ENCODE measurements around the gene SLC47A1.
"Not testable (repeated sequence)": the region's sequence is repeated elsewhere in the genome, so short reads cannot be mapped to it uniquely, and the experiment has no call there.

Gene SLC47A1, protein sequence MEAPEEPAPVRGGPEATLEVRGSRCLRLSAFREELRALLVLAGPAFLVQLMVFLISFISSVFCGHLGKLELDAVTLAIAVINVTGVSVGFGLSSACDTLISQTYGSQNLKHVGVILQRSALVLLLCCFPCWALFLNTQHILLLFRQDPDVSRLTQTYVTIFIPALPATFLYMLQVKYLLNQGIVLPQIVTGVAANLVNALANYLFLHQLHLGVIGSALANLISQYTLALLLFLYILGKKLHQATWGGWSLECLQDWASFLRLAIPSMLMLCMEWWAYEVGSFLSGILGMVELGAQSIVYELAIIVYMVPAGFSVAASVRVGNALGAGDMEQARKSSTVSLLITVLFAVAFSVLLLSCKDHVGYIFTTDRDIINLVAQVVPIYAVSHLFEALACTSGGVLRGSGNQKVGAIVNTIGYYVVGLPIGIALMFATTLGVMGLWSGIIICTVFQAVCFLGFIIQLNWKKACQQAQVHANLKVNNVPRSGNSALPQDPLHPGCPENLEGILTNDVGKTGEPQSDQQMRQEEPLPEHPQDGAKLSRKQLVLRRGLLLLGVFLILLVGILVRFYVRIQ

DNA sequence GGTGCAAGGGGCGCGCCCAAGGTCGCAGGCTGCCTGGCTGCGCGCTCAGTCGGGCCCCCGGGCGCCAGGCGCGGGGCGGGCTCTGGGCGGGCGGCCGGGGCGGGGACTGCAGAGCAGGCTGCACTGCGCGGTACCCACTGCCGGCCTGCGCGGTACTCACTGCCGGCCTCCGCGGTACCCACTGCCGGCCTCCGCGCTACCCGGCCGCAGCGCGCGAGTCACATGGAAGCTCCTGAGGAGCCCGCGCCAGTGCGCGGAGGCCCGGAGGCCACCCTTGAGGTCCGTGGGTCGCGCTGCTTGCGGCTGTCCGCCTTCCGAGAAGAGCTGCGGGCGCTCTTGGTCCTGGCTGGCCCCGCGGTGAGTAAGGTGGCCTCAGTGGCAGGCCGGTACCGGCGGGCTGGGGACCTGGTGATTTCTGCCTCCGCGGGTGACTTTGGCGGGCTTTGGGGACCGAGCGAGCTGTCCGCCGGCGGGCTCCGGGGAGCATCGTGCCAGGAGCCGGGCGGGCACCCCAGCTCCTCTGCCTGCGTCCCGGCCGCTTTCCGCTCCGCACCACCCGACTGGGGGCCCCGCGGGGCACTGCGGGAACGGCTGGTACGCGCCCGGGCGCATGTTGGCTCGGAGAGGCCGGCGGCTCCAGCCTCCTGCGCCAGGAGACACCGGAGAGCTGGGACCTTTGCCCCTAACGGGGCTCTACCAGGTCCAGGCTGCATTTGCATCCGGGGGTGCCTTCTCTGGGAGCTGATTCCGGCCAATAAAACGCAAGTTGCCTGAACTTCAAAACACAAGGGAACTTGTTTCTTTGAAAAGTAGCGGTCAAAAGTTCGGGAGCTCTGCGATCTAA is at the start of gene SLC47A1:
TSS of gene SLC47A1 (plus strand) at position 137 of the 844 bp plus-strand sequence. CDS start at position 223, 86 bp downstream.
- peak in 4 of 10 donors; percentile 32 to 84 (median 59) for DNase-seq
- intact Hi-C loops (cut with DNase I) = no loop called here

DNA sequence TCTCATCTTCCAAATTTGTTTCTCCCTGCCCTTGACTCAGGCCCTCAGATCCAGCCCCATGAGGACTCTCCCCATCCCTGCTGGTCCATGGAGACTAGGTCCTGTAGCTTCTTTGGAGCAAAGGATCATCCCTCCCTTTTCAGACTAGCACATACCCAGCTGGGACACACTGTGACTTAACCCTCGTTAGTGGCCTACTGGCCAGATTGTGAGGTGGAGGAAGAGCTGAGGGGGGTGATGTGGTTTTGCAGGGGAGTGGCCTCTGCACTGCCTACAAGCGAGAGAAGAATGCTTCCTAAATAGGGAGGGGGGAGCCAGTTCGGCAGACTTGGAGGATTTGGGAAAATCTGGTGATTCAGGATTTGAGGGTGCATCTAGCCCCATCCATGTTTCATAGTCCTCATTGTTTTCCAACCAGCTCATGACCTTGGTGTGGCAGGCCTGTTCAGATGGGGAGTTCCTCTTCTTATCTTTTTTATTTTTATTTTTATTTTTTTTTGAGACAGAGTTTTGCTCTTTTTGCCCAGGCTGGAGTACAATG is 47.8 kb upstream of the SLC47A1 start:
- no peak for DNase-seq
- intact Hi-C loops (cut with DNase I) = no loop called here

DNA sequence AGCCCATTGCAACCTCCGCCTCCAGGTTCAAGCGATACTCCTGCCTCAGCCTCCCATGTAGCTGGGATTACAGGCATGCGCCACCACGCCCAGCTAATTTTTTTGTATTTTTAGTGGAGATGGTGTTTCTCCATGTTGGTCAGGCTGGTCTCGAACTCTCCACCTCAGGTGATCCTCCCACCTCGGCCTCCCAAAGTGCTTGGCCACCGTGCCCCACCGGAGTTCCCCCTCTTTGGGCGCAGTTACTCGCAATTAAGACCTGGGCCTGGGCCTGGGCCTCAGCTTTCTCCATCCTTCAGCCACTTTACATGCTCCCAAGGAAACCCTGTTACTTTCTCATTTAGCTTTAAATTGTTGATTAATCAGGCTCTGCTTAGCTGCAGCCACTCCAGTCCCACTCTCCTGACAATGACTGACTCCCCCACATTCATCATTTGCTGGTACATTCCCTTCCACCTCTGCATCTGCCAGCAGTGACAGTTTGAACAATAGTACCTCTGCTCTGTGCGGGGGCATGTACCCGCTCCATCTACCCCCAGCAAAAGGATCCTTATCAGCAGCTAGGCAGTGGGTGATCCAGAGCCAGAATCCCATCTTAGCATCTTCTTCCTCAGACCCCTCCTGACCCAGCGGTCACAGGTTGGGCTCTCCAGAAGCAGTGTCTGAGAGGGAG is 47.2 kb upstream of the SLC47A1 start:
- intact Hi-C loops (cut with DNase I) = no loop called here
- DNase-seq = no peak

DNA sequence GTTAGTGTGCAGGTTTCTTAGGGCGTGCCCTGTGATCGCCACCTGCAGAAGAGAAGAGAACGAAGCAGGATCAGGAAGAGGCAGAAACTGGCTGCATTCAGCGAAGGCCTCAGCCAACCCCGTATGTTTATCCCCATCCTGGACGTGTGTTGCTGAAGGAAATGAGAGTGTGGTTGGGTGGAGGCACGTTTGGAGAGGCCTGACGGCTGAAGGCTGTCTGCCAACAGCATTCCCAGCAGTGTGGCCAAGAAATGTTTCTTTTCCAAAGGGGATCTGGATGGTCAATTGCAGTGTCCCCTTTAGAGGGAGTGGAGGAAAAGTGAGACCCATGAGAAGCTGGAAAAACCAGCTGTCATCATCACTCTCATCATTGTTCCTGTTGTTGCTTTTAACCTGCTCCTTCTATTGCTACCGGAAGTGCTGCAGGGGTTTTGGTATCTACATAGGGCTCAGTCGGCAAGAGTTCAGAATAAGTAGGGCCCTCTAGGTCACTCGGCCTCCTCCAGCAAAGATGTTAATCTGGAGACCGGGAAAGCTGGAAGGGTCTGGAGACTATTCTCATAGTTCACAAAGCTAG is 46.5 kb upstream of the SLC47A1 start:
- intact Hi-C loops (cut with DNase I) = no loop called here
- no peak for DNase-seq

DNA sequence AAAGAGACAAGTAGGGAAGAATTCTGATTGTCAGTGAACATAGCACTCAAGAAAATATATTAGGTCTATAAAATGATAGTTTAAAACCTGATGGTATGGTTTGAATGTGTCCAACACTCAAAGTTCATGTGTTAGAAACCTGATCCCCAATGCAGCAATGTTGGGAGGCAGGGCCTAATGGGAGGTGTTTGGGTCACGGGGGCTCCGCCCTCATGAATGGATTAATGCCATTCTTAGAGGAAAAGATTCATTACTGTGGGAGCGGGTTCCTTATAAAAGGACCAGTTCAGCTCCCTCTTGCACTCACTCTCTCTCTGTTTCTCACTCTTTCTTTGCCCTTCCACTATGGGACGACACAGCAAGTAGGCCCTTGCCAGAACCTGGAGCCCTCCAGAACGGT is 41.5 kb upstream of the SLC47A1 start:
- DNase-seq = no peak
- intact Hi-C loops (cut with DNase I) = no loop called here

DNA sequence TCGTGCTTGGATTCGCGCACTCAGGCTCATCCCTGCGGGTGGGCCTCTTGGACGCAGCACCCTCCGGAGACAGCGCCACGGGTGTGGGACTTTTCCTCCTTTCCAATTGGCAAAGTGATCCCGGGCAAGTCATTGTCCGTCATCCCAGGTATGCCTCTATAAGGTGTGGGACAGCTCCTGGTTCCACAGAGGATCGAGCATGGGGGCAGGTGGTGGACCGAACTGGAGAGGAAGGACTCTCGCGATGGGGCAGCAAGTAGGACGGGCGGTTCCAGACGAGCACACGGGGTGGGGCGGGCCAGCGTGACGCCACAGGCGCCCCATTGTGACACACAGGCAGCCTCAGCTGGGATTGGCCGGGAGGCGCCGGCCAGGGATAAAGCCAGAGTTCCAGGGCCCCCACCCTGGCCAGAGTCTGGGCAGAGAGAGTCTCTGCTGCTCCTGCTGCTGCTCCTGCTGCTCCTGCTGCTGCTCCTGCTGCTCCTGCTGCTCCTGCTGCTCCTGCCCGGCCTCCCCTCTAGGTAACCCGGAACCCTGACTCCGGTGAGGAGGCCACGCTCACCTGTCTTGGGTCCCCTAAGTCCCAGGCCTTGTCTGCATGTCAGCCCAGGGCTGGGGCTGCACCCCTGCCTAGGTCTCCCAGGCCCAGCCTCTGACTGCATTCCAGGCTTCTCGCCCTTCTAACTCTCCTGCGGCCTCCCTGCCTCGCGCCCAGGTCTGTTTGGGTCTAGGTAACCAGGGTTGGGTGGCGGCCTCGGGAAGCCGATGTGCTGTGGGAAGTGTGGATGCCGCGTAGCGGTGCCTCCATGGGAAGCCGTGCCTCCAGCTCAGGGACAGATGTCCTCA is 38.5 kb upstream of the SLC47A1 start:
- intact Hi-C loops (cut with DNase I) = no loop called here

DNA sequence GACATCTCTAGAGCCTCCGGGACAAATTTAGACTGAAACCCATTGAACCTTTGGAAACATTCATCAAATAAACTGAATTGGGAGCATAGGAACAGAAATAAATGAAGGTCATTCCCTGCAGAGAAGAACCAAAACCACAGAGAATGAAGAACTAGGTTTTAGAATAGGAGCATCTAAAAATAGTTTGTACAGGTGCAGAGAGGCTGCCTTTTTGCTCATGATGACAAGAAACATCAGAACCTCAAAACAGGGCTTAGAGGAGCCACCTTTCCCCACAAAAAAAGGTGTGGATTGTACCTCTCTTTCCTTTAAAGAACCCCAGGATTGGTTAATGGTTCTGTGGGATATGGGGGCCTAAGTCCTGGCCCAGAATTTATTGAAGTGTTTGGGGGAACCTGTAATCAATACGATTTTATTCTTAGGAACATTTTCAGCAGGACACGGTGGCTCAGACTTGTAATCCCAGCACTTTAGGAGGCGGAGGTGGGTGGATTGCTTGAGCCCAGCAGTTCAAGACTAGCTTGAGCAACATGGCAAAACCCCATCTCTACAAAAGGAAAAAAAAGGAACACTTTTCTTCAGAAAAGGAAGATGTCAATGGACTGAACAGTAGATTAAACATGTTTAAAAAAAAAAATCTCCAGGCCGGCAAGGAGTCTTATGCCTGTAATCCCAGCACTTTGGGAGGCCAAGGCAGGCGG is 37.7 kb upstream of the SLC47A1 start:
- intact Hi-C loops (cut with DNase I) = no loop called here
- DNase-seq = no peak

More for the DNA sequence above, 38.5 kb upstream of the SLC47A1 start:
- no peak for DNase-seq

DNA sequence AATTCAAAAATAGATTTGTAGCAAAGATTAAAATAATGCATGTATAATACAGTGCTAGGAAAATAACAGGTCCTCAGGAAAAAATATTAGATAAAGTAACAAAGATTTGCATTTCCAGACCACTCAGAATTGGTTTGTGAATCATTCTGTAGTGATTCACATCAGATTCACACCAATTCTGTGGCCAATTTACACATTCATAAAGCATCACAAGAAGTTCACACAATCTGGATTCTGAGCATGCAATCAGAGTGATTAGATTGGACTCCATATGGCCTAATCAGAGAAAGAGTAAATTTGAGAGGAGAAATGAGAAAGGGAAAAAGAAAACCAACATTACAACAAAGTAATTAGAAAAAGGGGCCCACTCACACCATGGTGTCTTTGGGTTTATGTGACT is 36.0 kb upstream of the SLC47A1 start:
- intact Hi-C loops (cut with DNase I) = no loop called here
- no peak for DNase-seq

DNA sequence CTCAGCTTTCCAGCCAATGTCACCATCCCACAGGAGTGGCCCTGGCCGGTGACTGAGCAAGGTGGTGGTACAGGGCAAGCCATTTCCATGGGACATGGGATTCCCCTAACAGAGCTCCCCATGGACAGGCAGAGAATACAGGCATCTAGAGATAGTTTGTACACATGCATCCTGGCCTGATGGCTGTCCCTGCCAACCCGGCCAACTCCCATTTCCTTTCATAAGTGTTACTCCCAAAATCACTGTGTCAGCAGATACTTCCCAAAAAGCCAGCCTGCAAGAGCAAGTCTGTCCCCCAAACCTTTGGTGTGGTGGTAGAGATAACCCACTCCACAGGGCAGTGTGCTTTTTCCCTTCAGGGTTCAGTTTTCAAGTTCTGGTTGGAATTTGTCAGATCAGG is 32.4 kb upstream of the SLC47A1 start:
- no peak for DNase-seq
- intact Hi-C loops (cut with DNase I) = no loop called here

DNA sequence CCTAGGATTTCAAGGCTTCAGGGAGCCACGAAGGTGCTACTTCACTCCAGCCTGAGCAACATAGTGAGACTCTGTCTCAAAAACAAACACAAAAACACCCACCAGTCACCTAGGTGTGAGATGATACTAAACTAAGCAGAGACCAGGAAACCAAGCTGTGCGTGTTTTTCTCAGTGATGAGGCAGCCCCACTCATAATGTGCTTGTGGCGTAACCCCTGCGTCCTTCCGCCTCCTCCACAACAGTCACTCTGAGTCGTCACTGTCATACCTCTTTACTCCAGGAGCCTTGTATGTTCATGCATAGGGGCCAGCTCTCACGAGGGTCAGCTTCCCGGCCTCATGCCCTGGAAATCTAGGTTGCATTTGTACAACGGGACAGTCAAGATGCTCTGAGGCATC is 31.1 kb upstream of the SLC47A1 start:
- intact Hi-C loops (cut with DNase I) = no loop called here

DNA sequence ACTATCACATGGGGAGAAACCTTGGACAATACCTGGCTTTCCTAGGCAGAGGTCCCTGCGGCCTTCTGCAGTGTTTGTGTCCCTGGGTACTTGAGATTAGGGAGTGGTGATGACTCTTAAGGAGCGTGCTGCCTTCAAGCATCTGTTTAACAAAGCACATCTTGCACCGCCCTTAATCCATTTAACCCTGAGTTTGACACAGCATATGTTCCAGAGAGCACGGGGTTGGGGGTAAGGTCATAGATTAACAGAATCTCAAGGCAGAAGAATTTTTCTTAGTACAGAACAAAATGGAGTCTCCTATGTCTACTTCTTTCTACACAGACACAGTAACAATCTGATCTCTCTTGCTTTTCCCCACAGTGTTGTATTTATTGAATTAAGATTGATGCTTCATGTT is 28.1 kb upstream of the SLC47A1 start:
- intact Hi-C loops (cut with DNase I) = loop anchor here (5.0 kb wide), 2 partner anchors 58 to 143 kb away; partner anchors contain the start of gene B9D1

More for the DNA sequence above, 31.1 kb upstream of the SLC47A1 start:
- no peak for DNase-seq

DNA sequence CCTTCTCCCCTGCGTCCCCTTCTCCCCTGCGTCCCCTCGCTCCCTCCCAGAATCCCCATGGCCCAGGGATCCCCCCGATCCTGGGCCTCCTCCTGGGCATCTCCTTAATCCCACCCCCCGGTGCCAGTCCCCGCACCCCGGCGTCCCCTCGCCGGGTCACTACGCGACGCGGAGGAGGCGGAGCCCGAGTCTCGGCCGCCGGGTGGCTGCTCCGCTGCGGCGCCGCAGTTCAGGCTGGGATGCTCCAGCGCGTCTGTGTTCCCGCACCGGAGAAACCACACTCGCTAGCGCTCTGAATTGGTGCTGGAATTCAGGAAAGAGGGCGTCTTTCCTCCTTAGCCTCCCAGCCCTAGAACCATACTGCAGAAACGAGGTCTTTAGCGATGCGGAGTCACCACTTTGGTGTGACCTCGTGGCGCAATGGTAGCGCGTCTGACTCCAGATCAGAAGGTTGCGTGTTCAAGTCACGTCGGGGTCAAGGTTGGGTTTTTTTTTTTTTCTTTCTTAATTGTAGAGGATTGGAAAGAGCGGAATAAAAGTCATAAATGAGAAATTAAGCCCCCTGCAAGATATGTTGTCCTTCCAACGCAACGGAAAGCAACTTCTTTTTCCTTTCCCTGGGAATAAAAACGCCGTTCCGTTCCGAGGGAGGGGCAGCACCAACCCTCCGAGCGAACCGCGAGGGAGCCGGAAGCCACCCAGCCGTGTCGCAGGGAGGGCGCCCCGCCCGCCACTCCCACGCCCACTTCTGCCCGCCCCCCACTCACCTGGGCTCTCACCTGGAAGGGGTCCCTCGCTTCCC is 25.7 kb upstream of the SLC47A1 start:
- intact Hi-C loops (cut with DNase I) = loop anchor here (5.0 kb wide), 2 partner anchors 61 to 146 kb away; partner anchors contain the start of gene B9D1
- peak; percentile 83 to 98 (median 92) for DNase-seq

More for the DNA sequence above, 28.1 kb upstream of the SLC47A1 start:
- not testable (repeated sequence) for DNase-seq

DNA sequence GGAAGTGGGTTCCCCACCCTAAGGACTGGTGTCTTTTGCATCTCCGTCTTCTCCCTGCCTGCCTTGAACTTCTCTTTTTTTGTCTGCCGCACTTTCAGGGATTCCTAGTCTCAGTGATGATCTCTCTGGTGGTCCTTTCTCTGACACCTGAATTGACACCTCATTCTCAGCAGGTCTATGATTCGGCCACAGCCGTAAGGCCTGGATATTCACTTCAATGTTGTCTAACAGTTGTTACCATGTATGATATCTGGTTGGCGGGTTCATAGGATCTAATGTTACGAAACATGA is 25.1 kb upstream of the SLC47A1 start:
- DNase-seq = peak in 1 of 10 donors; percentile 3
- intact Hi-C loops (cut with DNase I) = loop anchor here (5.0 kb wide), 2 partner anchors 61 to 146 kb away; partner anchors contain the start of gene B9D1

DNA sequence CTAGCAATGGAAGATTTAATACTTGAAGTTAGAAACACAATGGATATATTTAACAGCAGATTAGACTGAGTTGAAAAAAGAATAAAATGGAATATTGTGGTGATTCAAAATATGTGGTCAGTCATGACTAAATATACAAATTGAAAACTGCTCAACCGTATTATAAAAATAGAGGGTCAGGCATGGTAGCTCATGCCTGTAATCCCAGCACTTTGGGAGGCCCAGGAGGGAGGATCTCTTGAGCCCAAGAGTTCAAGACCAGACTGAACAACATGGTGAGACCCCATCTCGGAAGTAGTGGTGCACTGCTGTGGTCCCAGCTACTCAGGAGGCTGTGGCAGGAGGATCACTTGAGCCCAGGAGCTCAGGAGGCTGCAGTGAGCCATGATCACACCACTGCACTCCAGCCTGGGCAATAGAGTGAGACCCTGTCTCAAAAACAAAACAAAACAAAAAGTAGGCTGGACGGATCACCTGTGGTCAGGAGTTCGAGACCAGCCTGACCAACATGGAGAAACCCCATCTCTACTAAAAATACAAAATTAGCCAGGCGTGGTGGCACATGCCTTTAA is 24.3 kb upstream of the SLC47A1 start:
- peak in 1 of 10 donors; percentile 40 for DNase-seq
- intact Hi-C loops (cut with DNase I) = loop anchor here (5.0 kb wide), 2 partner anchors 62 to 147 kb away; partner anchors contain the start of gene B9D1

DNA sequence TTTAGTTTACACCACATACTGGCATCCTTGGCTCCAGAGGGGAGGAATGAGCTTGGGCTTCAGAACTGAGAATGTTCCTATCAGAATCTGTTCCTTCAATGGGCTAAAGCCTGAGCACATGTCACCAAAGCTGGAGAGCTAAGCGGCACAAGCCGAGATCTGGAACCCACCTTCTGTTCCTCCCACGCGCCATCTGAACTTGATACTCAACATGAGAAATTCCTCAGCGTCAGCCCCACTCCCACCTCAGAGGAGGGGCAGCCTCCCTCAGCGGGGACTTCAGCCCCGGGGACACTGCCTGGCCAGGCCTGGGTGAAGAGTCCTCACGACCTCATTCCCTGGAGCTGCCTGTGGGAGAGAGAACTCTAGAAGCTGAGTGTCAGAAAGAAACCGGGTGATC is 22.8 kb upstream of the SLC47A1 start:
- intact Hi-C loops (cut with DNase I) = no loop called here
- DNase-seq = peak in 7 of 10 donors; percentile 25 to 87 (median 50)

DNA sequence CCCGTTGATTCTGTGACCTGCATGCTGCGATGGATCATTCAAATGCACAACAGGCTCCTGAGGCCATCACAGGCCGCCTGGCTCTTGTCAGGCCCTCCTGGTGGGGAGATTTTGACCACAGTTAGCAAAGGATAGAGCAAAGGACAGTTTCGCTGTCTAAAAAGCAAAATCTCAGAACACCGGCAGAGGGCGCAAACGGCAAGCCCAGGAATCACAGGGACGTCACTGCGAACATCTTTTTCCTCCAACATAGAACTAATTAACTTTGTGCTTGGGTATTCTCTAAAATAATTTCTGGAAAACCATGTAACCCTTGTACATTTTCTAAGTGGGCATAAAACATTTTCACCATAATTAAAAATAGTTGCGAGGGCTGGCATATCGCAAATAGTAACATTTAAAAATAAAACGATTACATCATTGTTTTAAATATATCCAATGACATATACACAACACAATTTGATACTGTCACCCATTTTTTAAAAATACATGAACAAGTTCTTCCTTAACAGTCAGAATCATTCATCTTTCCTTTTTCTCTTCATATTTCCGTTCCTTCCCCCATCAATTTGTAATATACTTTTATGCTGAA is 19.7 kb upstream of the SLC47A1 start:
- intact Hi-C loops (cut with DNase I) = loop anchor here (1.0 to 2.0 kb wide), 2 partner anchors 133 to 252 kb away; no protein-coding TSS in a partner anchor
- DNase-seq = peak; percentile 47 to 94 (median 76)

DNA sequence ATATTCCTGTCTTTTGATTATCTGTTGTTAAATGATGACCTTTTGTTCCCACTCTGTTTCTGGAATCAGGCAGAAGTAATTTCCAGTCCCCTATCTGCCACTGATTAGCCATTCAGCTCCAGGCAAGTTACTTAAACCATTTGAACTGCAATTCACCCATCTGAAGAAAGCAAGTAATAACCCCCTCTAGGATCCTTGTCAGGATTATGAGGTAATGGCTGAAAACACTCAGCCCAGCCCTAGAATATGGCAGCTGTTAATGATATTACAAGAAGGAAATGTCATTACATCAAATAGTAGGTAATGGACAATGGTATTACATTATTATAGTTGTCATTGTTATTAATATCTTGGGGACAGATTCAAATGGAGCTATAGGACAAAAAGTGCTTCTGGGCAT is 16.0 kb upstream of the SLC47A1 start:
- no peak for DNase-seq
- intact Hi-C loops (cut with DNase I) = no loop called here
